ENCODE data around the gene EVL.
A peak's percentile ranks its signal among the peaks of the same experiment; 100 is the strongest.

Gene EVL

GRCh38 chr14:100143523-100143922 is 78.3 kb downstream of the EVL start:
- Mint-ChIP-seq H3K27ac (no peak overlapping the region), H3K4me3 (no peak overlapping the region), H3K9me3 (no peaks in the 10 kb centered on the region), H3K27me3 (peaks cover 8% of the 10 kb centered on the region), H3K36me3 (peaks cover 43% of the 10 kb centered on the region), H3K4me1 (peaks cover 33% of the 10 kb centered on the region)
- no peak for DNase-seq
- CTCF ChIA-PET, result interaction anchor here (1.1 kb wide), 1 partner anchor 13 kb away, joined by 4 read pairs; no protein-coding TSS in a partner anchor

DNA sequence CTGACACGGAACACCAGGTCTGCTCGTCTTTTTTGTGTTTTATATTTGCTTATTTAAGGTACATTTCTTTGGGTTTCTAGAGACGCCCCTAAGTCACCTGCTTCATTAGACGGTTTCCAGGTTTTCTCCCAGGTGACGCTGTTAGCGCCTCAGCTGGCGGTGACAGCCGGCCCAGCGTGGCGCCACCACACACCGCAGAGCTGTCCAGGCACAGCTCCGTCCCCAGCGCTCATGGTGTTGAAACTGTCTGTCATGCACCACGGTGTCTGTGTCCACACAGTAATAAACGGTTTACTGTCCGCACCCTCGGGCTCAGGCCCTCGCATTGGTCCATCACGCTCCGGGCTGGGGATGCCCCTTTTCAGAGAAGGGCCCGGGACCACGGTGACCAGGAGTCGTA is 78.7 kb downstream of the EVL start:
- H3K27ac Mint-ChIP-seq, result no peak overlapping the region
- no peaks in the 10 kb centered on the region for H3K9me3 Mint-ChIP-seq
- H3K36me3 Mint-ChIP-seq, result peaks cover 39% of the 10 kb centered on the region
- CTCF ChIA-PET, result no interaction called here
- peaks cover 35% of the 10 kb centered on the region for H3K4me1 Mint-ChIP-seq
- peaks cover 9% of the 10 kb centered on the region for H3K27me3 Mint-ChIP-seq
- no peak for DNase-seq
- no peak overlapping the region for H3K4me3 Mint-ChIP-seq

- H3K36me3 Mint-ChIP-seq, result peaks cover 34% of the 10 kb centered on the region
- no peaks in the 10 kb centered on the region for H3K9me3 Mint-ChIP-seq
- no peak for DNase-seq
- peaks cover 33% of the 10 kb centered on the region for H3K4me1 Mint-ChIP-seq
- peak overlapping the region; percentile 37 for H3K27ac Mint-ChIP-seq
- no peak overlapping the region for H3K4me3 Mint-ChIP-seq
- H3K27me3 Mint-ChIP-seq, result peaks cover 14% of the 10 kb centered on the region
- CTCF ChIA-PET, result no interaction called here
These were observed 79.4 kb downstream of the EVL start for GRCh38 chr14:100144645-100144995.

GRCh38 chr14:100144996-100145646 is 79.9 kb downstream of the EVL start:
- CTCF ChIA-PET, result no interaction called here
- H3K4me1 Mint-ChIP-seq, result peaks cover 32% of the 10 kb centered on the region
- no peak for DNase-seq
- H3K9me3 Mint-ChIP-seq, result no peaks in the 10 kb centered on the region
- peaks cover 31% of the 10 kb centered on the region for H3K36me3 Mint-ChIP-seq
- H3K4me3 Mint-ChIP-seq, result no peak overlapping the region
- peaks cover 14% of the 10 kb centered on the region for H3K27me3 Mint-ChIP-seq
- no peak overlapping the region for H3K27ac Mint-ChIP-seq

- Mint-ChIP-seq H3K27ac (peak overlapping the region; percentile 77), H3K9me3 (no peaks in the 10 kb centered on the region), H3K4me3 (no peak overlapping the region), H3K36me3 (peaks cover 23% of the 10 kb centered on the region), H3K27me3 (peaks cover 14% of the 10 kb centered on the region), H3K4me1 (peaks cover 32% of the 10 kb centered on the region)
- CTCF ChIA-PET, result interaction anchor here (1.0 kb wide), 1 partner anchor 43 kb away, joined by 4 read pairs; no protein-coding TSS in a partner anchor
- no peak for DNase-seq
These were observed 80.7 kb downstream of the EVL start for GRCh38 chr14:100145682-100146464.

- CTCF ChIA-PET, result interaction anchor here (1.0 kb wide), 1 partner anchor 44 kb away, joined by 4 read pairs; no protein-coding TSS in a partner anchor
- H3K27ac Mint-ChIP-seq, result peak overlapping the region; percentile 81
- peaks cover 19% of the 10 kb centered on the region for H3K36me3 Mint-ChIP-seq
- peaks cover 32% of the 10 kb centered on the region for H3K4me1 Mint-ChIP-seq
- H3K4me3 Mint-ChIP-seq, result no peak overlapping the region
- no peak for DNase-seq
- H3K27me3 Mint-ChIP-seq, result peaks cover 20% of the 10 kb centered on the region
- H3K9me3 Mint-ChIP-seq, result no peaks in the 10 kb centered on the region
These were observed 81.4 kb downstream of the EVL start for GRCh38 chr14:100146531-100147091.

GRCh38 chr14:100147181-100147631 is 82.0 kb downstream of the EVL start:
- H3K4me1 Mint-ChIP-seq, result peaks cover 32% of the 10 kb centered on the region
- DNase-seq, result peak; percentile 72
- peaks cover 13% of the 10 kb centered on the region for H3K36me3 Mint-ChIP-seq
- CTCF ChIA-PET, result interaction anchor here (1.0 kb wide), 1 partner anchor 44 kb away, joined by 4 read pairs; no protein-coding TSS in a partner anchor
- H3K27me3 Mint-ChIP-seq, result peaks cover 26% of the 10 kb centered on the region
- no peak overlapping the region for H3K4me3 Mint-ChIP-seq
- H3K27ac Mint-ChIP-seq, result peak overlapping the region; percentile 81
- no peaks in the 10 kb centered on the region for H3K9me3 Mint-ChIP-seq

DNA sequence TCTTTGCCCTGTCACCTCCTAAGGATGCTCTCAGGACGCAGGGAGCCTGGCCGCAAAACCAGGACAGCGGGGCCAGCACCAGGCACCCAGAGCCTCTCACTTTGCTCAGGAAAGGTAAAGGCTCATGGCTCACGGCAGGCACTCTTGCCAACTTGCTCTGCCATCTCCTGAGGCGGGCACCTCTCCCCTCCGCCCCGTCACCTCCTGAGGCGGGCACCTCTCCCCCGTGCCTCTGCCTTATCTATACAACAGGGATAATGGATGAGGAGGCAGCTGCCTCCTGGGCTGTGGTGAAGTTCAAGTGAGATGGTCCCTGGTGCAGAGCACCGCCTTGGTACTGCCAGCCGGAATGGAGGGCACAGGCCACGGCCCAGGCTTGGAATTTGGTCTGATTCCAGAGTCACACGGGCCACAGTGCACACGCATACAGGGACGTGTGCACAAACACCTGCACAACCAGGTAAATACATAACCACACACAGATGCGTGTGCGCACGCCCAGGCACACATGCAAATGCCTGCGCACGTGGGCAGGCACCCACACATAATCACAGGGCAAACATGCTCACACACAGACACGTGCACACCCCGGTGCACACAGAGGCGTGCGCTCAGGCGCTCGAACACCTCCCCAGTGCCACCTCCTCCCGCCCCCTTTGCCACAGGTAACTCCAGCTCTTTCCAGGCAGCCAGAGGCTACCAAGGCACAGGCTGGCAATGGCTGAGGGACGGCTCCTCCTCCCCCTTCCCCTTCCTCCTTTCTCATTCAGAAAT is 82.7 kb downstream of the EVL start:
- H3K36me3 Mint-ChIP-seq, result peaks cover 11% of the 10 kb centered on the region
- CTCF ChIA-PET, result no interaction called here
- peak overlapping the region; percentile 17 for H3K27ac Mint-ChIP-seq
- H3K4me3 Mint-ChIP-seq, result no peak overlapping the region
- no peak for DNase-seq
- no peaks in the 10 kb centered on the region for H3K9me3 Mint-ChIP-seq
- peaks cover 30% of the 10 kb centered on the region for H3K27me3 Mint-ChIP-seq
- H3K4me1 Mint-ChIP-seq, result peaks cover 32% of the 10 kb centered on the region

- Mint-ChIP-seq H3K9me3 (no peaks in the 10 kb centered on the region), H3K4me1 (peaks cover 32% of the 10 kb centered on the region), H3K4me3 (no peak overlapping the region), H3K27me3 (peaks cover 35% of the 10 kb centered on the region), H3K27ac (peak overlapping the region; percentile 69), H3K36me3 (peaks cover 5% of the 10 kb centered on the region)
- CTCF ChIA-PET, result no interaction called here
- no peak for DNase-seq
These were observed 83.9 kb downstream of the EVL start for GRCh38 chr14:100148837-100149731.

GRCh38 chr14:100149851-100150611 is 84.8 kb downstream of the EVL start:
- Mint-ChIP-seq H3K27ac (peak overlapping the region; percentile 52), H3K27me3 (peaks cover 42% of the 10 kb centered on the region), H3K4me1 (peaks cover 29% of the 10 kb centered on the region), H3K9me3 (peaks cover 7% of the 10 kb centered on the region), H3K4me3 (no peak overlapping the region), H3K36me3 (peaks cover 7% of the 10 kb centered on the region)
- no peak for DNase-seq
- CTCF ChIA-PET, result interaction anchor here (0.6 kb wide), 1 partner anchor 13 kb away, joined by 3 read pairs; no protein-coding TSS in a partner anchor

DNA sequence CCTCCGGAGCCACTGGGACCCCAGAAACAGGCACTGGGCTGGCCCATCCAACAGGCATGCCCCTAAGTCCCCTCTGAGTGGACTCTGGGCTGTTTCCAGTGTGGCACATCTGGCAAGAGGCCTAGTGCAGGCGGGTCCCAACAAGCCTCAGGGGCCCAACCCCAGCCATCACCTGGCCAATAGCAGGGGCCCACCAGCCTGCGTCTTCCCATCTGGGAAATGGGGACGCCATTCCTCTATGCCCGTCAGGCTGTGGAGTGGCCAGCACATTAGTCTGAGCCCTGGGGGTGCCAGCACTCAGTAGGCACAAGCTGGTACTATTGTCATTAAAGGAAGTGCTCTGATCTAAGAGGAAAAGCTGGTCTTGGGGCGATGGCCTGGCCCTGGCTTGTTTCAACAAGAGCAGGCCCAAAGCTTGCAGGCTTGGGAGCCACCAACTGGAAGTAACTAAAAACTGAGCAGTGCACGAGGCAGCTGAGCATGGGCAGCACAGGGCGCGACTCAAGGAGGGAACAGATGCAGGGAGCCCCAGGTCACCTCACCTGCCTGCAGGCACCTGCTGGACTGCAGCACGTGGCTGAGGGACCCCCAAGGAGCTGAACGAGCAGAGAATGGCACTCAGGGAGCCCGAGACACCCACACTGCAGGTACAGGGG is 85.8 kb downstream of the EVL start:
- Mint-ChIP-seq H3K4me3 (no peak overlapping the region), H3K4me1 (peaks cover 25% of the 10 kb centered on the region), H3K36me3 (peaks cover 10% of the 10 kb centered on the region), H3K27ac (peak overlapping the region; percentile 72), H3K27me3 (peaks cover 53% of the 10 kb centered on the region), H3K9me3 (peaks cover 10% of the 10 kb centered on the region)
- DNase-seq, result no peak
- CTCF ChIA-PET, result no interaction called here

DNA sequence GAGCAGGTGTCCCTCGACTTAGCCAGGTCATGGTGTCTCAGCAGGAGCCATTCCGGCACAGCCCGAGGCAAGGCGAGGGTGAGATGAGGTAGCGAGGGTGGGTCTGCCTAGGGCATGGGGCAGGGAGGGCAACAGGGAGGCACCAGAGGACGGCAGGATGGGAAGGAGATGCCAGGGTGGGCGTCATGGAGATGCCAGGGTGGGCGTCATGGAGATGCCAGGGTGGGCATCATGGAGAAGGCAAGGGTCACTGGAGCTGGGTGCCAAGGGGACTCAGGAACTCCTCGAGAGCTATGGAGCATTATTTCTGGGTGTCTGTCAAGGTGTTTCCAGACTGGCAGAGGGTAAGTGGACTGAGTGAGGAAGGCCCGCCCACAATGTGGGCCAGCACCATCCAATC is 86.9 kb downstream of the EVL start:
- Mint-ChIP-seq H3K27ac (no peak overlapping the region), H3K4me1 (peaks cover 15% of the 10 kb centered on the region), H3K4me3 (no peak overlapping the region), H3K36me3 (peaks cover 8% of the 10 kb centered on the region), H3K9me3 (peaks cover 10% of the 10 kb centered on the region), H3K27me3 (peaks cover 62% of the 10 kb centered on the region)
- CTCF ChIA-PET, result no interaction called here
- DNase-seq, result no peak

Measured in activated naive CD4-positive, alpha-beta T cell treated with anti-CD3 and anti-CD28 coated beads, Interleukin-2, amount 10 ng/mL, durations not matched to agents 7 days and 5 days (primary cell).